Smooth muscle cell (in vitro differentiated cells): Measurements from ENCODE around the gene TTI1. TPM values are rescaled to one million over a fixed set of nuclear protein-coding genes. Genes with fewer than 3 reads are reported as not detected.

Source experiments
- DNase-seq: peaks from one replicate; lab custom pipeline; 2025; ENCODE audit not compliant: unreplicated experiment; lab: John Stamatoyannopoulos, UW
- H2AFZ ChIP-seq: fragments of 200-600 bp; sonication (generic); 2 replicates; pipeline ENCODE4 v1.6.0; 2016; ENCODE audit warnings: antibody characterized with exemption, low read depth, mild to moderate bottlenecking
- H3F3A ChIP-seq: fragments of 200-600 bp; sonication (generic); 2 replicates; pipeline ENCODE4 v1.6.0; 2017; ENCODE audit warnings: antibody characterized with exemption, low read depth
- H3K27ac ChIP-seq: fragments of 200-600 bp; sonication (generic); 2 replicates; pipeline ENCODE4 v1.5.1; 2016; ENCODE audit warnings: low read depth, mild to moderate bottlenecking
- H3K27me3 ChIP-seq: fragments of 200-600 bp; sonication (generic); 2 replicates; pipeline ENCODE4 v1.6.1; 2016; ENCODE audit warnings: low read depth, mild to moderate bottlenecking
- H3K36me3 ChIP-seq: fragments of 200-600 bp; sonication (generic); 2 replicates; pipeline ENCODE4 v1.5.1; 2016; ENCODE audit warnings: low read depth
- H3K4me1 ChIP-seq: fragments of 200-600 bp; sonication (generic); 2 replicates; pipeline ENCODE4 v1.5.1; 2016; ENCODE audit warnings: low read depth
- H3K4me2 ChIP-seq: fragments of 200-600 bp; sonication (generic); 2 replicates; pipeline ENCODE4 v1.6.0; 2016; ENCODE audit warnings: mild to moderate bottlenecking
- H3K4me3 ChIP-seq: fragments of 200-600 bp; sonication (generic); 2 replicates; pipeline ENCODE4 v1.5.1; 2016; ENCODE audit warnings: mild to moderate bottlenecking
- H3K79me2 ChIP-seq: fragments of 200-600 bp; sonication (generic); 2 replicates; pipeline ENCODE4 v1.6.0; 2016; ENCODE audit warnings: low read depth, mild to moderate bottlenecking
- H3K9ac ChIP-seq: fragments of 200-600 bp; sonication (generic); 2 replicates; pipeline ENCODE4 v1.6.0; 2016; ENCODE audit warnings: low read depth
- H3K9me3 ChIP-seq: fragments of 200-600 bp; sonication (generic); replicated peaks from 2 replicates; pipeline ENCODE4 v1.5.1; 2016; ENCODE audit warnings: low read depth
- H4K20me1 ChIP-seq: fragments of 200-600 bp; sonication (generic); 2 replicates; pipeline ENCODE4 v1.6.0; 2016; ENCODE audit warnings: low read depth
- CTCF ChIP-seq: fragments of 200-600 bp; sonication (generic); IDR thresholded peaks from 2 replicates; pipeline ENCODE4 v1.5.1; 2017; ENCODE audit warnings: borderline replicate concordance, mild to moderate bottlenecking, antibody characterized with exemption; ENCODE audit not compliant: insufficient read depth, poor library complexity, severe bottlenecking
- WGBS: methylation state at CpG from one replicate; pipeline ENCODE4 v1.1.7; 2016; ENCODE audit warnings: low lambda C conversion rate; 5-methylcytosine and 5-hydroxymethylcytosine counted together
- polyA plus RNA-seq: library from polyadenylated mRNA; unstranded; fragments of >200 nt; fragmentation: Nextera tagmentation; extraction: Ambion mirVana; gene quantifications from 2 replicates; pipeline ENCODE4 v1.2.1, GENCODE V29; 2016
- total RNA-seq: library from RNA; depleted of rRNA; stranded (reverse); fragments of >200 nt; gene quantifications from 2 replicates; pipeline ENCODE4 v1.2.3, GENCODE V29; 2014

Gene TTI1
- total and polyA plus RNA-seq, 2 experiments from 2014 or later, result 17.0 to 20.0 TPM

- H3K9ac ChIP-seq, result no peak overlapping the region
- WGBS, result 94% methylated on average over 15 of the region's 15 CpGs
- H3K36me3 ChIP-seq, result no peaks in the 10 kb centered on the region
- no peaks in the 10 kb centered on the region for H3K27me3 ChIP-seq
- H3K79me2 ChIP-seq, result no peaks in the 10 kb centered on the region
- H3K27ac ChIP-seq, result no peak overlapping the region
- peaks cover 27% of the 10 kb centered on the region for H4K20me1 ChIP-seq
- no peak for DNase-seq
- H3K4me1 ChIP-seq, result peaks cover 3% of the 10 kb centered on the region
- no peak overlapping the region for H3K4me2 ChIP-seq
- H3K9me3 ChIP-seq, result no peaks in the 10 kb centered on the region
- no peak for TF ChIP-seq CTCF
- no peak overlapping the region for H3K4me3 ChIP-seq
- H2AFZ ChIP-seq, result no peak overlapping the region
- peaks cover 17% of the 10 kb centered on the region for H3F3A ChIP-seq
Observed at GRCh38 chr20:37999526-38000263, 33.6 kb downstream of the TTI1 start.

DNA sequence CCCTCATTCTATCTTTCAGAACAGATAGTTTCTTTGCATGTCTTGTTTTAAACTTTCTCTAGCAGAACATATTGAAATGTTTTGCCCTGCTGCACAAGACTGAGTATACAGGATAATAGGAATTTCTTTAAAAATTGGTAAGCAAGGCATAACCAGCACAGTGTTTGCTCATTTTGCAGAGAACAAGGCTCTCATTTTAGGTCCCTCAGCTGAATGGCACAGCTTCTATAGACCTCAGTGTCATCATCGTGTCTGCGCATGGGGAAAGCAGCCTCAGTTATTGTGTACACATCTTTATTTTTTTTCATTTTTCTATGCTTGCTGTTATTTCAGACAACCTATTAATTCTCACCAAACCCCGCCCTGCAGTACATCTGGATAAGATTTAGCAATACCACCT is 35.7 kb downstream of the TTI1 start:
- H3K36me3 ChIP-seq, result no peaks in the 10 kb centered on the region
- 96% methylated on average over 3 of the region's 3 CpGs for WGBS

DNA sequence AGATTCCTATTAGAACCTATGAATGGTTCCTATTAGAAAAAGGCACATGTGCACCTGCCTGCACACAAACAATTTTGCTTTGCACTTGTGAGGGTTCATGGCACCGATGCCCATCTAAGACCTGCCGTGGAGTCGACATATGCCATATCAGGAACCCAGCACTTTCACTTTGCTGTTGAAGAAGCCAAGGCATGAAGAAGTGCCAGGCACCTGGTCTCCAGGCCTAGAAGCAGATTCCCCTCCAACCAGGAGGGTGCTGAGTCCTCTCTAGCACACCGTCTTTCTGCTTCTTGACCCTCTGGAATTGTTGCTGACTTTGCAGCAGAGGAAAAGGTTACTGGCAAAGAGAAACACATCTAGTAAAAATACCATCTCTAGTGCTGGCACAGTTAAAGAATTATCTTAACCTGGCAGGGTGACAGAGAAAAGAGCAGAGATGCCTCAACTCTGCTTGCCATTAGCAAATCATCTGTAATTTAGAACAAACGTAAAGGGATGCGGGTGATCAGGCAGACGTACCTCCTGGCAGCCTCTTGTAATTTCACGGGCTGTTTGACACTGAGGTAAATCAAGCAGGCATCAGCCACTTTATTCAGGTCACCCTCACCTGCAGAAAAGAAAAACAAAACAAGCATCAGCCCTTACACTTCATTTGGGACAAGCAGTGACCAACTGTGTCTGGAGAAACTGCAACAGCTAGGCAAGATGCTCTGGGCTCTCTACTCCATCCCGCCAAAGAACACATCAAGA is 37.2 kb downstream of the TTI1 start:
- Histone ChIP-seq H3K4me1 (peaks cover 3% of the 10 kb centered on the region), H3F3A (peaks cover 15% of the 10 kb centered on the region), H3K9ac (no peak overlapping the region), H3K36me3 (no peaks in the 10 kb centered on the region), H3K27ac (no peak overlapping the region), H3K9me3 (no peaks in the 10 kb centered on the region), H3K4me3 (no peak overlapping the region), H3K79me2 (no peaks in the 10 kb centered on the region), H2AFZ (no peak overlapping the region), H4K20me1 (peaks cover 9% of the 10 kb centered on the region), H3K27me3 (no peaks in the 10 kb centered on the region), H3K4me2 (no peak overlapping the region)
- WGBS, result 96% methylated on average over 9 of the region's 9 CpGs
- TF ChIP-seq CTCF, result no peak
- DNase-seq, result no peak

More for the DNA sequence above, 35.7 kb downstream of the TTI1 start:
- Histone ChIP-seq H3K4me3 (no peak overlapping the region), H2AFZ (no peak overlapping the region), H3F3A (peaks cover 17% of the 10 kb centered on the region), H3K4me2 (no peak overlapping the region), H3K9ac (no peak overlapping the region), H3K79me2 (no peaks in the 10 kb centered on the region), H3K4me1 (peaks cover 3% of the 10 kb centered on the region), H4K20me1 (peaks cover 21% of the 10 kb centered on the region), H3K27ac (no peak overlapping the region), H3K27me3 (no peaks in the 10 kb centered on the region), H3K9me3 (no peaks in the 10 kb centered on the region)
- TF ChIP-seq CTCF, result no peak
- DNase-seq, result no peak
